Prostate gland (tissue), 2 donors: ENCODE measurements around the gene PNPLA5. TPM values are rescaled to one million over a fixed set of nuclear protein-coding genes. Genes with fewer than 3 reads are reported as not detected.

Experiments
- DNase-seq: peaks from one replicate; pipeline ENCODE4 v3.0.0-alpha.2; 2019; ENCODE audit warnings: low spot score
- H3K27ac ChIP-seq, 2 donors: fragments of 200-600 bp; sonication (generic); 2 replicates each; pipeline ENCODE4 v1.5.1; 2017 to 2019
- H3K27me3 ChIP-seq: fragments of 200-600 bp; sonication (generic); replicated peaks from 2 replicates; pipeline ENCODE4 v1.5.1; 2019; ENCODE audit not compliant: insufficient read depth
- H3K36me3 ChIP-seq, 2 donors: fragments of 200-600 bp; sonication (generic); 1 replicate in 1 of 2; 2 replicates in 1 of 2; pipeline versions ENCODE4 v1.5.1 to v1.8.1; 2017 to 2019
- H3K4me1 ChIP-seq: fragments of 200-600 bp; sonication (generic); replicated peaks from 2 replicates; pipeline ENCODE4 v1.5.1; 2019
- H3K4me3 ChIP-seq, 2 donors: fragments of 200-600 bp; sonication (generic); 2 replicates each; pipeline ENCODE4 v1.5.1; 2017 to 2019
- H3K9me3 ChIP-seq: fragments of 200-600 bp; sonication (generic); 2 replicates; pipeline ENCODE4 v1.5.1; 2017
- POLR2A ChIP-seq: fragments of 450-650 bp; IDR thresholded peaks from one replicate; pipeline ENCODE4 v1.6.1; 2016; ENCODE audit warnings: antibody characterized with exemption, mild to moderate bottlenecking
- POLR2AphosphoS5 ChIP-seq: sonication (generic); formaldehyde crosslinking; IDR thresholded peaks from one replicate; pipeline ENCODE4 v1.6.1; 2017; ENCODE audit warnings: antibody characterized with exemption
- WGBS: methylation state at CpG from one replicate; pipeline ENCODE4 v1.1.5; 2018; 5-methylcytosine and 5-hydroxymethylcytosine counted together
- intact Hi-C: fragments of 100-400 bp; cut with DNase I; formaldehyde crosslinking; loops from one replicate; pipeline ENCODE4 v1.14.2; 2022
- total RNA-seq, 2 donors: library from RNA; depleted of rRNA; stranded (reverse); fragments of >200 nt; gene quantifications; one replicate each; pipeline ENCODE4 v1.1.0, GENCODE V29; 2016
- TF ChIP-seq, protein P1 (sequence below), 4 experiments: fragments of 200-600 bp in 2 of 4; fragments of 450-650 bp in 2 of 4; sonication (generic) in 2 of 4; IDR thresholded peaks; 1 replicate in 3 of 4; 2 replicates in 1 of 4; pipeline ENCODE4 v1.5.1; 2016 to 2019; ENCODE audit warnings: antibody characterized with exemption in 4 of 4, mild to moderate bottlenecking in 2 of 4, moderate library complexity in 2 of 4

The PNPLA5 gene
- total RNA-seq, 2 donors from 2014 or later: not detected

DNA sequence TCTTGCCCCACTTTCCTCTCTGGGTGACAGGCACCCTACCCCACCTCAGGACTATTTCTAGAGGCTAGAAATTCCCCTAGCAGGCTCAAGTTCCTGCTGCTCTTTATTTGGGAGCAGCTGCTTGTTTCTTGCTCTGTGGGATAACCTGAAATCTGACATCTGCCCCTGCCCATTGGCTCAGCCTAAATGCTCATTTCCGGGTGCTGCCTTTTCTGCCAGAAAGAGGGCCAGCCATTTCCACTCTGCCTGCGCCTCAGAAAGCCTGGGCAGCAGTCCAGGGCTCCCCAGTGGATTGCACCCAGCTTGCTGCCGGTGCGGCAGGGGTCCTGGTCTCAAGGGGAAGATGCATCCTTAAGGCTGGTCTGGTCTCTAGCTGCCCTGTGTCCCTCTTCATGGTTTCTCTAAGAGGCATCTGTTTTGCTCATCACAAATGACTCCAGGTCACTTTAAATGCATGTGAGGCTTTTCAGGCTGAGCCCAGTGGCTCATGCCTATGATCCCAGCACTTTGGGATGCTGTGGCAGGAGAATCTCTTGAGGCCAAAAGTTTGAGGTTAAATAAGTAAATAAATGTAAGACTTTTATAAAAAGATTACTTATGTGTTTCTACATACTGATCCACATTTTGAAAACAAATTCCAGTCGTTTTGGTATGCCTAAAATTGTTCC is 10.3 kb upstream of the PNPLA5 start:
- TF ChIP-seq POLR2A (no peak), POLR2AphosphoS5 (no peak)
- TF ChIP-seq, protein P1, sequence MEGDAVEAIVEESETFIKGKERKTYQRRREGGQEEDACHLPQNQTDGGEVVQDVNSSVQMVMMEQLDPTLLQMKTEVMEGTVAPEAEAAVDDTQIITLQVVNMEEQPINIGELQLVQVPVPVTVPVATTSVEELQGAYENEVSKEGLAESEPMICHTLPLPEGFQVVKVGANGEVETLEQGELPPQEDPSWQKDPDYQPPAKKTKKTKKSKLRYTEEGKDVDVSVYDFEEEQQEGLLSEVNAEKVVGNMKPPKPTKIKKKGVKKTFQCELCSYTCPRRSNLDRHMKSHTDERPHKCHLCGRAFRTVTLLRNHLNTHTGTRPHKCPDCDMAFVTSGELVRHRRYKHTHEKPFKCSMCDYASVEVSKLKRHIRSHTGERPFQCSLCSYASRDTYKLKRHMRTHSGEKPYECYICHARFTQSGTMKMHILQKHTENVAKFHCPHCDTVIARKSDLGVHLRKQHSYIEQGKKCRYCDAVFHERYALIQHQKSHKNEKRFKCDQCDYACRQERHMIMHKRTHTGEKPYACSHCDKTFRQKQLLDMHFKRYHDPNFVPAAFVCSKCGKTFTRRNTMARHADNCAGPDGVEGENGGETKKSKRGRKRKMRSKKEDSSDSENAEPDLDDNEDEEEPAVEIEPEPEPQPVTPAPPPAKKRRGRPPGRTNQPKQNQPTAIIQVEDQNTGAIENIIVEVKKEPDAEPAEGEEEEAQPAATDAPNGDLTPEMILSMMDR (IDR thresholded peaks at IDR 0.05): no peak
- H3K9me3 ChIP-seq: no peaks in the 10 kb centered on the region
- H3K36me3 ChIP-seq: no peaks in the 10 kb centered on the region
- H3K27me3 ChIP-seq: no peaks in the 10 kb centered on the region
- H3K4me3 ChIP-seq: no peak overlapping the region
- H3K27ac ChIP-seq: no peak overlapping the region
- no peaks in the 10 kb centered on the region for H3K4me1 ChIP-seq
- 74% methylated on average over 5 of the region's 5 CpGs for WGBS
- intact Hi-C loops: no loop called here
- no peak for DNase-seq

DNA sequence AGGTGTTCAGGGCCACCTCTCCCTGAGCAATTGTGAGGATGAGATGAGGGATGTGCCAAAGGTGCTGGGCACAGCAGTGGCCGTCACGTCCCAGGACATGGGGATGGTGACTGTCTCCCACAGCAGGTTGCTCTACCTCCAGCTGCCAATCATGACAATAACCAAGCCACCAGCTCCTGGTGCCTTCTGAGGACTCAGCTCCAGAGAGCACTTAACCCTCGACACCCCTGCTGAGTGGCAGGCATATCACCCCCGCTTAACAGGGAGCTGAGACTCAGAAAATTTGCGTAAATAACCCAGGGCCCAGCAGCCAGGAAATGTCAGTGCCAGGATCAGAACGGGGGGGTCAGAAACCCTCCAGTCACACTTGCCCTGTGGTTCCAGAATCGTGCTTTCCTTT is 8.4 kb upstream of the PNPLA5 start:
- TF ChIP-seq POLR2A (no peak), POLR2AphosphoS5 (no peak)
- TF ChIP-seq, protein P1 (IDR thresholded peaks at IDR 0.05): no peak

GRCh38 chr22:43897751-43898261 is 6.0 kb upstream of the PNPLA5 start:
- Histone ChIP-seq H3K9me3 (no peaks in the 10 kb centered on the region), H3K27me3 (no peaks in the 10 kb centered on the region), H3K4me1 (no peaks in the 10 kb centered on the region), H3K36me3 (no peaks in the 10 kb centered on the region), H3K4me3 (no peak overlapping the region), H3K27ac (no peak overlapping the region)
- TF ChIP-seq POLR2A (no peak), POLR2AphosphoS5 (no peak)
- TF ChIP-seq, protein P1 (IDR thresholded peaks at IDR 0.05): no peak
- 49% methylated on average over 12 of the region's 12 CpGs for WGBS
- no peak for DNase-seq
- intact Hi-C loops: no loop called here

More for the DNA sequence above, 8.4 kb upstream of the PNPLA5 start:
- intact Hi-C loops: no loop called here
- WGBS: 51% methylated on average over 7 of the region's 7 CpGs
- DNase-seq: no peak
- Histone ChIP-seq H3K9me3 (no peaks in the 10 kb centered on the region), H3K36me3 (no peaks in the 10 kb centered on the region), H3K4me1 (no peaks in the 10 kb centered on the region), H3K27ac (no peak overlapping the region), H3K4me3 (no peak overlapping the region), H3K27me3 (no peaks in the 10 kb centered on the region)

GRCh38 chr22:43895986-43896645 is 4.3 kb upstream of the PNPLA5 start:
- Histone ChIP-seq H3K9me3 (no peaks in the 10 kb centered on the region), H3K27me3 (peaks cover 12% of the 10 kb centered on the region), H3K4me3 (no peak overlapping the region), H3K36me3 (no peaks in the 10 kb centered on the region), H3K27ac (no peak overlapping the region), H3K4me1 (peaks cover 5% of the 10 kb centered on the region)
- WGBS: 31% methylated on average over 11 of the region's 11 CpGs
- TF ChIP-seq POLR2AphosphoS5: no peak
- no peak for TF ChIP-seq POLR2A
- TF ChIP-seq, protein P1 (IDR thresholded peaks at IDR 0.05): no peak
- DNase-seq: no peak
- intact Hi-C loops: no loop called here

DNA sequence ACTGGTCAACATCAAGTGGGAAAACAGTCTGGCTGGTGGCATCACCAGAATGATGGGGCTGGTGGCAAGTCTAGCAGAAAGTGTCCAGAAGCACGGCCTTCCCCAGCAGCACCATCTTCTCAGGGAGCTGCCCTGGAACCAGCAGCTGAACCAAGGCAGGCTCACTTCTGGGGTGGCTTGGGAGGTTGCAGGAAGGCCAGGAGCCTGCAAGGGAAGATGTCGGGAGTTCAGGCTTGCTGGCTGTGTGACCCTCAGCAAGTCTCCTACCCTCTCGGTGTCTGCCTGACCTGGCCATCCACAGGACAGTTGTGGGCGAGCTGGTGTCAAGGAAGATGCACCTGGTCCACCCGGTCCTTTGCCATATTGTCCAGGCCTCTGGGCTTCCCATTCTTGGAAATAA is 2.3 kb upstream of the PNPLA5 start:
- Histone ChIP-seq H3K4me1 (peaks cover 5% of the 10 kb centered on the region), H3K4me3 (no peak overlapping the region), H3K27ac (no peak overlapping the region), H3K9me3 (no peaks in the 10 kb centered on the region), H3K36me3 (no peaks in the 10 kb centered on the region), H3K27me3 (peaks cover 29% of the 10 kb centered on the region)
- intact Hi-C loops: no loop called here
- TF ChIP-seq, protein P1 (IDR thresholded peaks at IDR 0.05): no peak
- no peak for TF ChIP-seq POLR2AphosphoS5
- no peak for TF ChIP-seq POLR2A
- WGBS: 94% methylated on average over 4 of the region's 5 CpGs
- no peak for DNase-seq
